Panc1 (cell line): ENCODE measurements around the gene RPL39.

Source experiments
- POLR2AphosphoS5 ChIP-seq: IDR thresholded peaks from 2 replicates; pipeline ENCODE4 v1.6.1; 2012; ENCODE audit warnings: mild to moderate bottlenecking, low read depth, low read length, moderate library complexity
- SIN3A ChIP-seq: IDR thresholded peaks from 2 replicates; pipeline ENCODE4 v1.6.1; 2012; ENCODE audit warnings: low read depth, mild to moderate bottlenecking, low read length, moderate library complexity, borderline replicate concordance; ENCODE audit not compliant: insufficient read depth
- TF ChIP-seq, protein P1 (sequence below): fragments of 450-650 bp; IDR thresholded peaks from 2 replicates; pipeline ENCODE4 v1.5.1; 2017; ENCODE audit warnings: mild to moderate bottlenecking

DNA sequence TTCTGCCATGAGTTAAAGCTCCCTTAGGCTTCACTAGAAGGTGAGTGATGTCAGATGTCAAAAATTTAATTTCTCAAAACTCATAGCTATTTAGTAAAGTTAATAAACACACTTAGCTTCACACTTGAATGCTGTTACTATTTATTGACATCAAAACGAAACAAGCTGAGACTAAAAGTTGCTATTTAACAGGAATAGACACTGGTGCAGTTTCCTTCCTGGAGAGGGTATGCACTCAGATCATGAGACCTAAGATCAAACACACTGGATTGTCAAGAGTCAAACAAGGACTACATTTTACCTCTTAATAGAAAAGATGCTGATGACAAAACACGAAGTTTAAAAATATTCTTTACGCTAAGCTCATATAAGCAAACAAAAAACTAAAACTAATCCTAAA, 42.5 kb upstream of the RPL39 start:
- TF ChIP-seq, protein P1, sequence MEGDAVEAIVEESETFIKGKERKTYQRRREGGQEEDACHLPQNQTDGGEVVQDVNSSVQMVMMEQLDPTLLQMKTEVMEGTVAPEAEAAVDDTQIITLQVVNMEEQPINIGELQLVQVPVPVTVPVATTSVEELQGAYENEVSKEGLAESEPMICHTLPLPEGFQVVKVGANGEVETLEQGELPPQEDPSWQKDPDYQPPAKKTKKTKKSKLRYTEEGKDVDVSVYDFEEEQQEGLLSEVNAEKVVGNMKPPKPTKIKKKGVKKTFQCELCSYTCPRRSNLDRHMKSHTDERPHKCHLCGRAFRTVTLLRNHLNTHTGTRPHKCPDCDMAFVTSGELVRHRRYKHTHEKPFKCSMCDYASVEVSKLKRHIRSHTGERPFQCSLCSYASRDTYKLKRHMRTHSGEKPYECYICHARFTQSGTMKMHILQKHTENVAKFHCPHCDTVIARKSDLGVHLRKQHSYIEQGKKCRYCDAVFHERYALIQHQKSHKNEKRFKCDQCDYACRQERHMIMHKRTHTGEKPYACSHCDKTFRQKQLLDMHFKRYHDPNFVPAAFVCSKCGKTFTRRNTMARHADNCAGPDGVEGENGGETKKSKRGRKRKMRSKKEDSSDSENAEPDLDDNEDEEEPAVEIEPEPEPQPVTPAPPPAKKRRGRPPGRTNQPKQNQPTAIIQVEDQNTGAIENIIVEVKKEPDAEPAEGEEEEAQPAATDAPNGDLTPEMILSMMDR, result no peak
- TF ChIP-seq POLR2AphosphoS5 (no peak), SIN3A (no peak)
